ENCODE results near the gene FXYD5. TPM values are rescaled to one million over a fixed set of nuclear protein-coding genes. Genes with fewer than 3 reads are reported as not detected.
"Not testable (repeated sequence)": the region's sequence is repeated elsewhere in the genome, so short reads cannot be mapped to it uniquely, and the experiment has no call there.

The FXYD5 gene
- total RNA-seq, 3 donors from 2014 or later: 363 to 466 (median 421) TPM

DNA sequence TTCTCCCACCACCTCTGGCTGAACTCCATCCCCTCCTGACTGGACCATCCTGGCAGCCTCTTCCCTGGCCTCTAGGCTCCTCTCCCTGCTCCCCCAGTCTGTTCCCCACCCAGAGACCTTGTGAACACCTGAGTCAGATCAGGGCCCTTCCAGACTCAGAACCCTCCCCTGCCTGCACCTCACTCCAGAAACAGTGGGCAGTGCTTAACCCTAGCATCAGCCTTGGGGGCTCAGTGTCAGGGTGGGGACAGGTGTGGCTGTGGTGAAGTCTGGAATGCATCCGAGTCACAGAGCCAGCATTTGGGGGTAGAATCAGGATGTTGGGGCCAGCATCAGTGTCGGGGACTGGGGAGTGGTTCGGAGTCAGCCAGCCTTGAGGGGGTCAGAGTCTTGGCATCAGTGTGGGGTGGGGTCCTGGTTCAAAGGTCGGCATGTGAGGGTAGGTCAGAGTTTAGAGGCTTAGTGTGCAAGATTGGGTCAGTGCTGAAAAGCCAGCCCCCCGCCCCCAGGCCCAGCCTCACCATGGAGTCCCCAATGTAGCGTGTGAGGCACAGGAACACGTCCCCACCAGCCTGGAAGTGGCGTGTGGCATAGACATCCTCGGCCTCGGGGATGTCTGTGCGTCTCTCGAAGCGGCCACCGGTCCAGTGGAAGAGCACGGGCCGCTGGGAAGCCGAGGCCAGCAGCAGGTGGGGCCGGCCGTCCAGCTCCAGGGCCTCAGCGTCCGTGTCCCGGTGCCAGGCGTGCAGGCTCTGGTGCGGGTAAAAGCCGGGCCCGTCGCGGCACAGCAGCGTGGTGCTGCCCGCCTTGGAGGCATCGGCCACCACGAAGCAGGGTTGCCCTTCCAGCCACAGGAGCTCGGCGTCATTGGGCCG lies 28.5 kb upstream of the FXYD5 start:
- Mint-ChIP-seq H3K9me3 (no peaks in the 10 kb centered on the region), H3K4me1 (ENCODE audit: low read depth) (peaks cover 11% of the 10 kb centered on the region)
- ATAC-seq: no peak

DNA sequence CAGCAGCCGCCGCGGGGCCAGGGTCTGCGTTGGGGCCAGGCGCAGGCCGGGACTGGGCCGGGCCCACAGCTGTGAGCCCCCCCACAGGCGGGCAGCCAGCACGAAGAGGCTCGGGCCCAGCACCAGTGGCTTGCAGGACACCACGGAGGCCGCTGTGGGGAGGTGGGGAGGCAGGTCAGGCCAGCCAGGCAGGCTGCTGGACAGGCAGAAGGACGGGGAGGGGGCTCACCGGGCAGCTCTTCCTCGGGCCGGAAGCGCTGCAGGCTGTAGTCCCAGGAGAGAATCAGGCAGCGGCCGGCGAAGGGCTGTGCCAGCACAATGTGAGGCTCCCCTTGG lies 27.9 kb upstream of the FXYD5 start:
- H3K4me3 Mint-ChIP-seq: no peak overlapping the region

More for the DNA sequence above, 28.5 kb upstream of the FXYD5 start:
- Mint-ChIP-seq H3K36me3 (ENCODE audit: insufficient read depth) (no peaks in the 10 kb centered on the region), H3K27me3 (ENCODE audit: low read depth) (no peaks in the 10 kb centered on the region), H3K4me3 (no peak overlapping the region)
- no peak for DNase-seq

DNA sequence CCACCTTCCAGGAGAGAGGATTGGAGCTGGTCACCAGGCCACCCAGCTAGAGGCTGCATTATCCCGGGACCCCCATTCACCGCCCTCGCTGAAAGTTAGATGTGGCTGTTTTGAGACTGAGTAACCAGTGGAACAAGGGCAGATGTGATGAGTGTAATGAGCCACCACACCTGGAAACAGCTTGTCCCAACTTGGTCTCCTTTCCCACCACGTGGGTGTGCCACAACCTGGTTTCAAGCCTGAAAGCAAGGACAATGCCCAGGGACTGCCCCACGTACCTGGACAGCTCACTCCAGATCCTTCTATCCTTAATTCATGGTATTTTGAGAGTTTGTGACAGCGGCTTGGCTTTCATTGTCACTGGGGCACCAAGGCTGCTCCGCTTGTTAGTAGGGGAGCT lies 26.7 kb upstream of the FXYD5 start:
- H3K36me3 Mint-ChIP-seq (ENCODE audit: insufficient read depth): no peaks in the 10 kb centered on the region
- H3K27me3 Mint-ChIP-seq (ENCODE audit: low read depth): no peaks in the 10 kb centered on the region

More for the DNA sequence above, 27.9 kb upstream of the FXYD5 start:
- Mint-ChIP-seq H3K4me1 (ENCODE audit: low read depth) (peaks cover 11% of the 10 kb centered on the region), H3K36me3 (ENCODE audit: insufficient read depth) (no peaks in the 10 kb centered on the region), H3K27me3 (ENCODE audit: low read depth) (no peaks in the 10 kb centered on the region), H3K9me3 (no peaks in the 10 kb centered on the region)
- ATAC-seq: no peak
- no peak for DNase-seq

DNA sequence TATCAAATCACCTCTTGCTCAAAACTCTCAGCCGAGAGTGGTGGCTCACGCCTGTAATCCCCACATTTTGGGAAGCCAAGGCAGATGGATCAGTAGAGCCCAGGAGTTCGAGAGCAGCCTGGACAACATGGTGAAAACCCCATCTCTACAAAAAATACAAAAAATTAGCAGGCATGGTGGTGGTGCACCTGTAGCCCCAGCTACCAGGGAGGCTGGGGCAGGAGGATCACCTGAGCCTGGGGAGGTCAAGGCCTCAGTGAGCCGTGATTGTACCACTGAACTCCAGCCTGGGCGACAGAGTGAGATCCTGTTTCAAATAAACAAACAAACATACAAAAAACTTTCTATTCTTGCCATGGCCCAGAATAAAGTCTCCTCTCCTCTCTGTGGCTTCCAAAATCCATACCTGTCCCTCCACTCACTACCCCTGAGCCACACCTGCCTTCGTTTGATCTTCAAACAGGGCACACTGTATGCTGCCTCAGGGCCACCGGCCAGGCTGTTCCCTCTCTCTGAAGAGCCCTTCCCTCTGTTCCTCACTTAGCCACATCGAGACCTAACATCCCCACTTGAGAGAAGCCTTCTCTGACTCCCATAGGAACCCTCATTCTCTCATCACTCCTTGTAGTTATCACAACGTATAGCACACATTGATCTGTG lies 26.0 kb upstream of the FXYD5 start:
- ATAC-seq: no peak
- DNase-seq: no peak
- no peaks in the 10 kb centered on the region for H3K36me3 Mint-ChIP-seq (ENCODE audit: insufficient read depth)
- peaks cover 11% of the 10 kb centered on the region for H3K4me1 Mint-ChIP-seq (ENCODE audit: low read depth)
- H3K4me3 Mint-ChIP-seq: no peak overlapping the region
- H3K9me3 Mint-ChIP-seq: no peaks in the 10 kb centered on the region
- H3K27me3 Mint-ChIP-seq (ENCODE audit: low read depth): no peaks in the 10 kb centered on the region

More for the DNA sequence above, 26.7 kb upstream of the FXYD5 start:
- Mint-ChIP-seq H3K4me1 (ENCODE audit: low read depth) (peaks cover 11% of the 10 kb centered on the region), H3K9me3 (no peaks in the 10 kb centered on the region), H3K4me3 (no peak overlapping the region)
- DNase-seq (no peak), ATAC-seq (no peak)

GRCh38 chr19:35129724-35130274 lies 24.7 kb upstream of the FXYD5 start:
- not testable (repeated sequence) for H3K4me1 Mint-ChIP-seq (ENCODE audit: low read depth); H3K27me3 Mint-ChIP-seq (ENCODE audit: low read depth); H3K9me3 Mint-ChIP-seq; H3K4me3 Mint-ChIP-seq; ATAC-seq; H3K36me3 Mint-ChIP-seq (ENCODE audit: insufficient read depth); DNase-seq

DNA sequence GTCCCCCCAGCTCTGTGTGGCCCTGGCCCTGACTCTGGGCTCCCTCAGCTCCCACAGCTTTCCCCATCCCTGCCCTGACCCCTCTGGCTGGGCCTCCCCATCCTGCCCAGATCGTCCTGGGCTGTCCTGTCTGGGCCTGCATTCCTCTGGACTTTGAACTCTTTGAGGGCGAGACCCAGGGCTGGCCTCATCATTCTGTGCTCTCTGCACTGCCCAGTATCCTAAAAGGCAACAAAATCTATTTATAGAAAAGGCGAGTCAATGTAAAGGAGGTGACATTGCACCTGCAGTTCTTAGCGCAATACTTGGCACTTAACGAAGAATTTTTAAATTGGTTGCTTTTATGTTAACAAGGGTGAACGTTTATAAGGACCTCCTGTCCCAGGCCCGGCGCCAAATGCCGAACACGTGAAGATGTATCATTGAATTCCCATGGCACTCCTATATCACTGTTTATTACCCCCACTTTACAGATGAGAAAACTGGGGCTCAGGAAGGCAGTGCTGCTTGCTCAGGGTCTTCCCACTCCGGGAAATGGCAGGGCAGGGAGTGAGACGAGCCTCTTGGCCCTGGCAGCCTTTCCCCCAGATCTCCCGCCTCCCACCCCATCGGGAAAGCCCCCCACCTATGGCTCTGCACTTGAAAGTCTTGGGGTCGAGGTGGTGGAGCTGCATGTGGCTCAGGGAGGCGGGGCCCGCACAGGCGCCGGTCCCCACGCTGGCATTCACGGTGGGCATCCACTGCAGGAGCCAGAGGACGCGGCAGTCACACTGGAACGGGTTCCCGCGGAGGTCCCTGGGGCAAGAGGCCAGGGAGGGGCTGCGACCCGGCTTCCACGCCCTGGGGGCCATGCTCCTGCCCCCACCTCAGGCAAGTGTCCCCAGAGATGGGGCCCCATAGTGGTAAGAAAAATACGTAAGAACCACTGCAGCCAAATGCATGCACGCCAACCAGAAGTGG lies 23.5 kb upstream of the FXYD5 start:
- Mint-ChIP-seq H3K4me3 (no peak overlapping the region), H3K9me3 (no peaks in the 10 kb centered on the region), H3K27me3 (ENCODE audit: low read depth) (no peaks in the 10 kb centered on the region), H3K36me3 (ENCODE audit: insufficient read depth) (no peaks in the 10 kb centered on the region), H3K4me1 (ENCODE audit: low read depth) (peaks cover 2% of the 10 kb centered on the region)
- no peak for DNase-seq
- ATAC-seq: no peak

- DNase-seq (no peak), ATAC-seq (no peak)
- Mint-ChIP-seq H3K9me3 (no peaks in the 10 kb centered on the region), H3K36me3 (ENCODE audit: insufficient read depth) (no peaks in the 10 kb centered on the region), H3K27me3 (ENCODE audit: low read depth) (no peaks in the 10 kb centered on the region), H3K4me1 (ENCODE audit: low read depth) (peaks cover 3% of the 10 kb centered on the region), H3K4me3 (no peak overlapping the region)
These were observed 22.3 kb upstream of the FXYD5 start for GRCh38 chr19:35132254-35132653.

- no peak for DNase-seq
- Mint-ChIP-seq H3K36me3 (ENCODE audit: insufficient read depth) (no peaks in the 10 kb centered on the region), H3K4me1 (ENCODE audit: low read depth) (peaks cover 5% of the 10 kb centered on the region), H3K9me3 (no peaks in the 10 kb centered on the region), H3K27me3 (ENCODE audit: low read depth) (no peaks in the 10 kb centered on the region), H3K4me3 (no peak overlapping the region)
- ATAC-seq: no peak
These were observed 20.7 kb upstream of the FXYD5 start for GRCh38 chr19:35133826-35134225.

DNA sequence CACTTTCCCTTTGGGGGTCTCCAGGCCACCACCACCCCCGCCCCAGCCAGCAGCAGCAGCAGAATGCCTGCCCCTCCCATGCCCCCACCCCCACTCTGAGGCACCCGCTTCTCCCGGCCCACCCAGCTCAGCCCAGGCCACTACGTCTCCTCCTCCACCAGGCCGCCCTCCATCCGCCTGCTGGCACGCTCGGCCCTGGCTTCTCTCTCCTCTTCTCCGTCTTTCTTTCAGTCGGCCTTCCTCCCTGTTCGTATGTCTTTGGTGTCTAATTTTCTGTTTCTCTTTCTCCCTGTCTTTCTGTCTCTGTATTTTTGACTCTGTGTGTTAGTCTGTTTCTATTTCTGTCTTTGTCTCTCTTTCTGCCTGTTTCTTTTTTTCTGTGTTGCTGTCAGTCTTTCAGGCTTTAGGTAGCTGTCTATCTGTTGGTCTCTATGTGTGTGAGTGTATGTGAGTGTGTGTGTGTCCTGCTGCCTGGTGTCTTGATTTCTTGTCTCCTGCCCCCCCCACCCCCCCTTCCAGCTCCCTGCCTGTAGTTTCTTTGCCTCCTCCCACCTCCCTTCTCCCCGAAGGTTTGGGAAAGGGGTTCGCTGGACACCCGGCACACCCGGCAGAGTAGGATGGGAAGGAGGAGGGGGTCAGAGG lies 19.8 kb upstream of the FXYD5 start, which contains the start of gene LGI4:
Gene LGI4, minus strand, starts transcription at position 459 of the 642 bp plus-strand sequence. Its CDS starts 379 bp downstream, at position 80.
- no peaks in the 10 kb centered on the region for H3K9me3 Mint-ChIP-seq

DNA sequence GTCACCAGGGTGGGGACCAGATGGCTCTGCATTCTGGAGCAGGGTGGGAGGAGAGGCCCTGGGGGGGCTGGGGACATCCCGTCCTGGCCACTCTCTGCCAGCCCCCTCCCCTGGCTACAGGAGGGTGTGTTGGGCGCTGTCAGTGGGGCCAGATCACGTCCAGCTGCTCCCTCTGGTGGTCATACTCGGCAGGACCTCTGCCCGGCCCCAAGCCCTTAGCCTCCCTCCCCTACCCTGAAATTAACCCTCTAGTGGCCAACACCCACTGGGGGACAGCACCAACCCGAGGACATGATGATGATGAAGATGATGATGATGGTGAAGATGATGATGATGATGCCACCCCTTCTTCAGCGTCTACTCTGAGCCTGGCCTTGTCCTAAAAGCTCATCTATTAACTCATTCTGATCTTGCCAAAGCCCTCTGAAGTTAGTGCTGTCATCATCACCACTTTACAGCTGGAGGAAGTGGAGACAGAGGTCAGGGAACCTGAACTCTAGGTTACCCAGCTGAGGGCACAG lies 19.1 kb upstream of the FXYD5 start:
- H3K4me3 Mint-ChIP-seq: no peak overlapping the region
- peaks cover 5% of the 10 kb centered on the region for H3K4me1 Mint-ChIP-seq (ENCODE audit: low read depth)
- DNase-seq (peak; percentile 61), ATAC-seq (peak; percentile 84 to 86)
- H3K27me3 Mint-ChIP-seq (ENCODE audit: low read depth): no peaks in the 10 kb centered on the region
- no peaks in the 10 kb centered on the region for H3K36me3 Mint-ChIP-seq (ENCODE audit: insufficient read depth)
- H3K9me3 Mint-ChIP-seq: no peaks in the 10 kb centered on the region

More for the DNA sequence above, 19.8 kb upstream of the FXYD5 start, which contains the start of gene LGI4:
- no peak for DNase-seq
- H3K27me3 Mint-ChIP-seq (ENCODE audit: low read depth): no peaks in the 10 kb centered on the region
- no peak for ATAC-seq
- H3K4me3 Mint-ChIP-seq: no peak within 1 kb of the TSS
- H3K36me3 Mint-ChIP-seq (ENCODE audit: insufficient read depth): no peaks in the 10 kb centered on the region
- H3K4me1 Mint-ChIP-seq (ENCODE audit: low read depth): peaks cover 5% of the 10 kb centered on the region

DNA sequence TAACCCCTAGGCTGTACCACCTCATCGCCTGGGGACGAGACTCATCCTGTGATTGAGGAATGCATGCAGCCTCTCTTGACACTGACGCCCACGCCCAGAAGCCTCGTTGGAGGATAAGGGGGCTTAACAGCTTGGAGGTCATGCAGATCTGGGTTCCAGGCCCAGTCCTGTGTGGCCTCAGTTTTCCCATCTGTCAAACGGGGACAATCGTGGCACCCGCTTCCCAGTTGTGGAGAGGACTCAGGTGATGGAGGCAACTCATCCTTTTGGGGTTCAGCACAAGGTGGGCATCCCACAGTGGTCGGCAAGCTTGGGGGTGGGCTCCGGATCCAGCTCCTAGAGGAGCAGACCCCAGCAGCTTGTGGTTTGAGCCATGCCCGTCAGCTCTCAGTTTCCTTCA lies 18.3 kb upstream of the FXYD5 start:
- Mint-ChIP-seq H3K36me3 (ENCODE audit: insufficient read depth) (no peaks in the 10 kb centered on the region), H3K9me3 (no peaks in the 10 kb centered on the region), H3K4me1 (ENCODE audit: low read depth) (peaks cover 10% of the 10 kb centered on the region), H3K27me3 (ENCODE audit: low read depth) (no peaks in the 10 kb centered on the region), H3K4me3 (no peak overlapping the region)
- ATAC-seq (no peak), DNase-seq (no peak)

DNA sequence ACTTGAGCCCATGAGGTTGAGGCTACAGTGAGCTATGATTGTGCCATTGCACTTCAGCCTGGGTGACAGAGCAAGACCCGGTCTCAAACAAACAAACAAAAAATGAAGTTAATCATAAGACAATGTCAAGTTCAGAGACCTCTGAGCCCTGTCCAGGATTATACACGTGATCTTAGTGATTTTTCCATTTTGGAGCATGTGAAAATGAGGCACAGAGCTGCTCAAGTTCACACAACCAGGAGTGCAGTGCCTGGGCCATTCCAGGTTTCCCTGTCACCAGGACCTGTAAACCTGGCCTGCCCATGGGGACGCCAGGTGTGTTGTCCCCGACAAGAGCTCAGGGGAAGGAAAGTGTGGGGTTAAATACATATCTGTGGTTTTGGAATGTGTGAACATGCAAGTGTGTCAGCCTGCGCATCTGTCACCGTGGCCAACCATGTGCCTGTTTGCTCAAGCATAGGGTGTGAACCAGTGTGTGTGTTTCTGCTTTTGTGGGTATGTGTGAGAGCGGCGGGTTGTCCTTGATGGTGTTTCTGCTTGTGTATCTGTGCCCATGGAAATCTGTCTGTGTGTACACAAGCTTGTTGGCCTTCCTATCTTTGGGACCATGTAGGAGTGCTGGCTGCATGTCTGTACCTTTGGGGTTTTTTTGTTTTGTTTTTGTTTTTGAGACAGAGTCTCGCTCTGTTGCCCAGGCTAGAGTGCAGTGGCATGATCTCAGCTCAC lies 17.4 kb upstream of the FXYD5 start:
- H3K27me3 Mint-ChIP-seq (ENCODE audit: low read depth): no peaks in the 10 kb centered on the region

More for the DNA sequence above, 17.4 kb upstream of the FXYD5 start:
- Mint-ChIP-seq H3K4me1 (ENCODE audit: low read depth) (peaks cover 18% of the 10 kb centered on the region), H3K36me3 (ENCODE audit: insufficient read depth) (no peaks in the 10 kb centered on the region), H3K9me3 (no peaks in the 10 kb centered on the region), H3K4me3 (no peak overlapping the region)
- DNase-seq (no peak), ATAC-seq (no peak)

Measured in activated T-cell treated with anti-CD3 and anti-CD28 coated beads, Interleukin-2, amount 50 U/mL, for 4 hours (primary cell).